RWPE2 (cell line): ENCODE results near the gene RNPEP.

Experiments used
- ATAC-seq: fragments of 200-7000 bp; cut with Tn5 transposase; 3 replicates; pipeline ENCODE4 v1.9.1; 2021; ENCODE audit warnings: low read depth
- DNase-seq: peaks from one replicate; pipeline ENCODE4 v3.0.0-alpha.2; 2020; ENCODE audit warnings: low spot score
- H3K27ac ChIP-seq: fragments of 450-650 bp; 2 replicates; pipeline ENCODE4 v1.5.1; 2017; ENCODE audit warnings: mild to moderate bottlenecking; ENCODE audit not compliant: poor library complexity, severe bottlenecking
- H3K27me3 ChIP-seq: fragments of 250-450 bp; sonication (Bioruptor Pico); 2 replicates; pipeline ENCODE4 v1.5.1; 2021; ENCODE audit warnings: mild to moderate bottlenecking, moderate library complexity; ENCODE audit not compliant: insufficient read depth, poor library complexity, severe bottlenecking
- H3K36me3 ChIP-seq: fragments of 250-450 bp; sonication (Bioruptor Pico); 2 replicates; pipeline ENCODE4 v1.5.1; 2020; ENCODE audit warnings: low read depth, mild to moderate bottlenecking, moderate library complexity
- H3K4me1 ChIP-seq: fragments of 250-450 bp; sonication (Bioruptor Pico); 2 replicates; pipeline ENCODE4 v1.5.1; 2021; ENCODE audit warnings: mild to moderate bottlenecking, moderate library complexity; ENCODE audit not compliant: insufficient read depth, poor library complexity, severe bottlenecking
- H3K4me3 ChIP-seq: fragments of 250-450 bp; sonication (Bioruptor Pico); 2 replicates; pipeline ENCODE4 v1.5.1; 2021; ENCODE audit warnings: mild to moderate bottlenecking, moderate library complexity; ENCODE audit not compliant: severe bottlenecking
- H3K9me3 ChIP-seq: fragments of 250-450 bp; sonication (Bioruptor Pico); 2 replicates; pipeline ENCODE4 v1.5.1; 2021; ENCODE audit warnings: mild to moderate bottlenecking, moderate library complexity; ENCODE audit not compliant: severe bottlenecking
- TF ChIP-seq, protein P1 (sequence below): fragments of 450-650 bp; IDR thresholded peaks from one replicate; pipeline ENCODE4 v1.5.1; 2017; ENCODE audit warnings: mild to moderate bottlenecking, moderate library complexity; ENCODE audit not compliant: poor library complexity, severe bottlenecking

RNPEP gene

DNA sequence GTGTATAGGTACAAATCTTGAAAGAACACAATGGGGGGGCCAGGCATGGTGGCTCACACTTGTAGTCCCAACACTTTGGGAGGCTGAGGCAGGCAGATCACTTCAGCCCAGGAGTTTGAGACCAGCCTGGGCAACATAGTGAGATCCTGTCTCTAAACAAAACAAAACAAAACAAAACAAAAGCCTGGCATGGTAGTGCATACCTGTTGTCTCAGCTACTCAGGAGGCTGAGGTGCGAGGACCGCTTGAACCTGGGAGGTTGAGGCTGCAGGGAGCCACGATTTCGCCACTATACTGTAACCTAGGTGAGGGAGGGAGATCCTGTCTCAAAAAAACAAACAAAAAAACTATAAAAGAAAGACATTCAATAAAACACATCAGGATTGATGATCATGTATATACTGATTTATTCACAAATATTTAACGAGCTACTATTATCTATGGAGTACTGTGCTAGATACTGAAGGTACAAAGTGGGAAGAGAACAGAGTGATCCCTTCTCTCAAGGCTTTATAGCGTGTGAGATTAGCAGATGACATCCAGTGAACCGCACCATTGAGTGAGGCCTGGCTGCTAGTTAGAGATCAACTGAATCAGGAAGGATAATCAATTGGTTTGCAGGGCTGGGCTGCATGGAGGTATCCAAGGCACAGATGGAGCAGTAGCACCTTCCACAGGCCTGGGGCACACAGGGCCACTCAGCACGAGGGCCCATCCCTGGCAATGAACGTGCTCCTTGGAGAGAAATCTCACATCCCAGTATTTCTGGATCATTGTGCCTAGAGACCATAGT, 54.3 kb downstream of the RNPEP start:
- H3K36me3 ChIP-seq: no peaks in the 10 kb centered on the region
- no peak overlapping the region for H3K27ac ChIP-seq
- TF ChIP-seq, protein P1, sequence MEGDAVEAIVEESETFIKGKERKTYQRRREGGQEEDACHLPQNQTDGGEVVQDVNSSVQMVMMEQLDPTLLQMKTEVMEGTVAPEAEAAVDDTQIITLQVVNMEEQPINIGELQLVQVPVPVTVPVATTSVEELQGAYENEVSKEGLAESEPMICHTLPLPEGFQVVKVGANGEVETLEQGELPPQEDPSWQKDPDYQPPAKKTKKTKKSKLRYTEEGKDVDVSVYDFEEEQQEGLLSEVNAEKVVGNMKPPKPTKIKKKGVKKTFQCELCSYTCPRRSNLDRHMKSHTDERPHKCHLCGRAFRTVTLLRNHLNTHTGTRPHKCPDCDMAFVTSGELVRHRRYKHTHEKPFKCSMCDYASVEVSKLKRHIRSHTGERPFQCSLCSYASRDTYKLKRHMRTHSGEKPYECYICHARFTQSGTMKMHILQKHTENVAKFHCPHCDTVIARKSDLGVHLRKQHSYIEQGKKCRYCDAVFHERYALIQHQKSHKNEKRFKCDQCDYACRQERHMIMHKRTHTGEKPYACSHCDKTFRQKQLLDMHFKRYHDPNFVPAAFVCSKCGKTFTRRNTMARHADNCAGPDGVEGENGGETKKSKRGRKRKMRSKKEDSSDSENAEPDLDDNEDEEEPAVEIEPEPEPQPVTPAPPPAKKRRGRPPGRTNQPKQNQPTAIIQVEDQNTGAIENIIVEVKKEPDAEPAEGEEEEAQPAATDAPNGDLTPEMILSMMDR: no peak
- no peak for ATAC-seq
- H3K9me3 ChIP-seq: no peaks in the 10 kb centered on the region
- DNase-seq: no peak
- H3K27me3 ChIP-seq: no peaks in the 10 kb centered on the region
- H3K4me1 ChIP-seq: peaks cover 13% of the 10 kb centered on the region
- no peak overlapping the region for H3K4me3 ChIP-seq

DNA sequence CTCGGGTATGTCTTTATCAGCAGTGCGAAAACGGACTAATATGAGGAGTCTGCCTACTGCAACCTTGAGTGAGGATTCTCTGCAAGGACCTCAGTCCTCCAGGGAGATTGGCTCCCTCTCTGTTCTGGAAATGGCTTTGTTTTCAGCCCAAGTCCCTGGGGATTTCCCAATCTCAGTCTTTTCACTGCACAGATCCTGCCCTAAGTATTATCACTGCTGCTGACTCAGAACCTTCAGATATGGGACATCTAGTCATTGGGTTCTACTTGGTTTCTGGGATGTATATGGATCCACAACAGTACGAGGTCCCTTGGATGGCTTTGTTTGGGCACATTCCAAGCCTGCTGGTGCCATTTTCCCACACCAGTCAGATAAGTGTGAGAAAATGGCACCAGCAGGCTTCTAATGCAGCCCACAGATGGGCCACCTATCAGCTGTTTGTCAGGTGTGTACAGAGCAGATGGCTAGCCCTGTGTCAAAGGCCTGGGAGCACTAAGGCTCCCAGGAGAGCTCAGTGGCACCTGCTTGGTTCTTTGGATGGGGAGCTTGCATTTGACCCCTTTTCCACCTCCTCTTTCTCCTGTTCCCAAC, 55.4 kb downstream of the RNPEP start:
- Histone ChIP-seq H3K27ac (no peak overlapping the region), H3K9me3 (no peaks in the 10 kb centered on the region), H3K4me1 (peaks cover 13% of the 10 kb centered on the region), H3K27me3 (no peaks in the 10 kb centered on the region), H3K36me3 (no peaks in the 10 kb centered on the region), H3K4me3 (no peak overlapping the region)
- TF ChIP-seq, protein P1: no peak
- ATAC-seq (no peak), DNase-seq (no peak)

- no peaks in the 10 kb centered on the region for H3K27me3 ChIP-seq
- peaks cover 13% of the 10 kb centered on the region for H3K4me1 ChIP-seq
- H3K36me3 ChIP-seq: no peaks in the 10 kb centered on the region
- no peak for DNase-seq
- H3K9me3 ChIP-seq: no peaks in the 10 kb centered on the region
- no peak overlapping the region for H3K4me3 ChIP-seq
- no peak overlapping the region for H3K27ac ChIP-seq
- TF ChIP-seq, protein P1: no peak
- ATAC-seq: no peak
These were observed 56.4 kb downstream of the RNPEP start for GRCh38 chr1:202038688-202039346.

- no peaks in the 10 kb centered on the region for H3K27me3 ChIP-seq
- ATAC-seq (no peak), DNase-seq (no peak)
- no peaks in the 10 kb centered on the region for H3K36me3 ChIP-seq
- peaks cover 2% of the 10 kb centered on the region for H3K9me3 ChIP-seq
- H3K27ac ChIP-seq: no peak overlapping the region
- H3K4me1 ChIP-seq: peaks cover 14% of the 10 kb centered on the region
- TF ChIP-seq, protein P1: no peak
- H3K4me3 ChIP-seq: no peak overlapping the region
These were observed 63.3 kb downstream of the RNPEP start for GRCh38 chr1:202045705-202046104.
